Ectodermal cell (in vitro differentiated cells): Measurements from ENCODE around the gene ANO10. TPM values are rescaled to one million over a fixed set of nuclear protein-coding genes. Genes with fewer than 3 reads are reported as not detected.
"Not testable (repeated sequence)": the region's sequence is repeated elsewhere in the genome, so short reads cannot be mapped to it uniquely, and the experiment has no call there.

ENCODE experiments used
- H3K27ac ChIP-seq: 2 replicates; pipeline ENCODE4 v1.7.0; 2013; ENCODE audit warnings: mild to moderate bottlenecking, low read depth, low read length; ENCODE audit not compliant: insufficient read depth, poor library complexity, severe bottlenecking
- H3K27me3 ChIP-seq: 2 replicates; pipeline ENCODE4 v1.7.0; 2013; ENCODE audit warnings: mild to moderate bottlenecking, low read length; ENCODE audit not compliant: insufficient read depth, control insufficient read depth, poor library complexity, severe bottlenecking
- H3K36me3 ChIP-seq: one replicate; pipeline ENCODE4 v1.7.0; 2013; ENCODE audit warnings: low read length; ENCODE audit not compliant: control insufficient read depth, insufficient read depth
- H3K4me1 ChIP-seq: one replicate; pipeline ENCODE4 v1.7.0; 2013; ENCODE audit warnings: low read length; ENCODE audit not compliant: control insufficient read depth, insufficient read depth
- H3K4me3 ChIP-seq: 2 replicates; pipeline ENCODE4 v1.7.0; 2013; ENCODE audit warnings: low read depth, low read length, control low read depth; ENCODE audit not compliant: insufficient read depth
- H3K9me3 ChIP-seq: 2 replicates; pipeline ENCODE4 v1.7.0; 2013; ENCODE audit warnings: mild to moderate bottlenecking, low read length, moderate library complexity; ENCODE audit not compliant: control insufficient read depth
- WGBS, 2 experiments: methylation state at CpG; one replicate each; pipeline ENCODE4 v1.1.7; 2013; ENCODE audit warnings: missing lambda C conversion rate in 2 of 2; 5-methylcytosine and 5-hydroxymethylcytosine counted together
- polyA plus RNA-seq, 4 experiments: library from polyadenylated mRNA; stranded (reverse); fragments of 50-300 nt; gene quantifications; one replicate each; pipeline ENCODE4 v1.2.3, GENCODE V29; 2013

Gene ANO10
- 54.0 TPM for polyA plus RNA-seq (2013, experiment 1 of 4)
- 64.2 TPM for polyA plus RNA-seq (2013, experiment 2 of 4)
- polyA plus RNA-seq (2013, experiment 3 of 4) = 32.1 TPM
- polyA plus RNA-seq (2013, experiment 4 of 4) = 40.0 TPM

GRCh38 chr3:43621656-43622432 is at the start of gene ANO10:
ANO10 (minus strand) TSS chr3:43622011; CDS start chr3:43605852, 16,159 bp downstream.
- Histone ChIP-seq H3K9me3 (no peaks in the 10 kb centered on the region), H3K36me3 (no peaks in the 10 kb centered on the region), H3K27me3 (no peaks in the 10 kb centered on the region), H3K4me1 (peaks cover 4% of the 10 kb centered on the region), H3K4me3 (peak within 1 kb of the TSS; percentile 89), H3K27ac (peak within 1 kb of the TSS; percentile 79)
- 0% methylated on average over 80 of the region's 80 CpGs for WGBS, 2 experiments

- Histone ChIP-seq H3K36me3 (no peaks in the 10 kb centered on the region), H3K27me3 (no peaks in the 10 kb centered on the region), H3K27ac (no peak overlapping the region), H3K9me3 (no peaks in the 10 kb centered on the region), H3K4me3 (no peak overlapping the region), H3K4me1 (peaks cover 4% of the 10 kb centered on the region)
- WGBS, 2 experiments = 96 to 97% methylated on average over 5 of the region's 5 CpGs
Observed at GRCh38 chr3:43670635-43671522, 49.1 kb upstream of the ANO10 start.

- not testable (repeated sequence) for H3K36me3 ChIP-seq, H3K27ac ChIP-seq, H3K9me3 ChIP-seq, H3K4me3 ChIP-seq, H3K4me1 ChIP-seq, H3K27me3 ChIP-seq
- WGBS, 2 experiments = 91 to 95% methylated on average over 3 of the region's 3 CpGs
Observed at GRCh38 chr3:43665011-43665410, 43.2 kb upstream of the ANO10 start.

- not testable (repeated sequence) for H3K4me1 ChIP-seq, H3K9me3 ChIP-seq, H3K27ac ChIP-seq, H3K4me3 ChIP-seq, H3K27me3 ChIP-seq, H3K36me3 ChIP-seq
- WGBS, 2 experiments = 62 to 83% methylated on average over 1 of the region's 1 CpG
Observed at GRCh38 chr3:43661376-43661775, 39.6 kb upstream of the ANO10 start.

DNA sequence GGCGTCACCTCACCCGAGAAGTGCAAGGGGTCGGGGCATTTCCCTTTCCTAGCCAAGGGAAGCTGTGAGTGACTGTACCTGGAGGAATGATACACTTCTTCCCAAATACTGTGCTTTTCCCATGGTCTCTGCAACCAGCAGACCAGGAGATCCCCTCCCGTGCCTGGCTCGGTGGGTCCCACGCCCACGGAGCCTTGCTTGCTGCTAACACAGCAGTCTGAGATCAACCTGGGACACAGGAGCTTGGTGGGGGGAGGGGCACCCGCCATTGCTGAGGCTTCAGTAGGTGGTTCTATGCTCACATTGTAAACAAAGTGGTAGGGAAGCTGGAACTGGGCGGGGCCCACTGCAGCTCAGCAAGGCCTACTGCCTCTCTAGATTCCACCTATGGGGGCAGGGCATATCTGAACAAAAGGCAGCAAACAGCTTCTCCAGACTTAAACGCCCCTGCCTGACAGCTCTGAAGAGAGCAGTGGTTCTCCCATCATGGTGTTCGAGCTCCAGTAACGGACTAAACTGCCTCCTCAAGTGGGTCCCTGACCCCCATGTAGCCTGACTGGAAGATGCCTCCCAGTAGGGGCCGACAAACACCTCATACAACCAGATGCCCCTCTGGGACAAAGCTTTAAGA is 37.6 kb upstream of the ANO10 start:
- H3K9me3 ChIP-seq = no peaks in the 10 kb centered on the region
- no peak overlapping the region for H3K27ac ChIP-seq
- H3K36me3 ChIP-seq = no peaks in the 10 kb centered on the region
- no peak overlapping the region for H3K4me3 ChIP-seq
- no peaks in the 10 kb centered on the region for H3K4me1 ChIP-seq
- no peaks in the 10 kb centered on the region for H3K27me3 ChIP-seq
- 89 to 93% methylated on average over 13 of the region's 13 CpGs for WGBS, 2 experiments

- 96 to 97% methylated on average over 22 of the region's 22 CpGs for WGBS, 2 experiments
- not testable (repeated sequence) for H3K9me3 ChIP-seq, H3K4me1 ChIP-seq, H3K27ac ChIP-seq, H3K36me3 ChIP-seq, H3K4me3 ChIP-seq, H3K27me3 ChIP-seq
Observed at GRCh38 chr3:43656390-43656789, 34.6 kb upstream of the ANO10 start.

DNA sequence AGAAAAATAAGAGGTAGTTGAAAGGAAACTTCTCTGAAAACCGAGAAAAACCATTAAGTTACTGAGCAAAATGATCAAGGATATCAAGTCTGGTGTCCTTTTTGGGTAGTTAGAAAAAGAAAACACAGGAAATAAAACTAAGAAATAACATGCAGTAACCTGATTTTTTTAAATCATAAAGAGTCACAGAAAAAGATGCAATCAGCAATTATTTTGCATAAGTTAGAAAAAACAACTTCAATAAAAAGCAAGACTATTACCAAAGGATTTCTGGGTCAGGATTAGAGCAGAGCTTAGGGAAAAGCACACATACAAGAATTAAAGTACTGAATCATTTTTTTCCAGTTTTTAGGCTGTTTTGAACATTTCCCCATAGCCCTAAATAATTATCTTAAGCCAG is 28.5 kb upstream of the ANO10 start:
- no peaks in the 10 kb centered on the region for H3K9me3 ChIP-seq
- H3K4me3 ChIP-seq = no peak overlapping the region
- no peaks in the 10 kb centered on the region for H3K36me3 ChIP-seq
- no peak overlapping the region for H3K27ac ChIP-seq
- H3K4me1 ChIP-seq = no peaks in the 10 kb centered on the region
- WGBS, 2 experiments = 77 to 95% methylated on average over 1 of the region's 1 CpG
- no peaks in the 10 kb centered on the region for H3K27me3 ChIP-seq

GRCh38 chr3:43649365-43649968 is 27.7 kb upstream of the ANO10 start:
- Histone ChIP-seq H3K27ac (no peak overlapping the region), H3K4me3 (no peak overlapping the region), H3K4me1 (no peaks in the 10 kb centered on the region), H3K9me3 (no peaks in the 10 kb centered on the region), H3K36me3 (no peaks in the 10 kb centered on the region), H3K27me3 (no peaks in the 10 kb centered on the region)
- WGBS, 2 experiments = 49 to 57% methylated on average over 6 of the region's 6 CpGs

DNA sequence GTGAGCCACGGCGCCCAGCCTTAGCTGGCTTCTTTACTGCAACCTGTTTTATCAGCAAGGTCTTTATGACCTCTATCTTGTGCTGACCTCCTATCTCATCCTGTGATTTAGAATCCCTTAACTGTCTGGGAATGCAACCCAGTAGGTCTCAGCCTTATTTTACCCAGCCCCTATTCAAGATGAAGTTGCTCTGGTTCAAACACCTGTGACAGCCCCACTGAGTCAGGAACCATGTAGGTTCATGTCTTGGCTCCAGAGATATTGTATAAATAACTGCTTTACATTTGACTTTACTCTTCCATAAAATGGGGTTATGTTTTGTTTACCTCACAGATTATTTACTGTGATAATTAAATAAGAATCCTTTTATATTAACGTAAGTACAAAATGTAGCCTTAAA is 27.1 kb upstream of the ANO10 start:
- WGBS, 2 experiments = 96 to 97% methylated on average over 2 of the region's 3 CpGs
- Histone ChIP-seq H3K4me1 (no peaks in the 10 kb centered on the region), H3K9me3 (no peaks in the 10 kb centered on the region), H3K36me3 (no peaks in the 10 kb centered on the region), H3K27me3 (no peaks in the 10 kb centered on the region), H3K27ac (no peak overlapping the region), H3K4me3 (no peak overlapping the region)
